22Rv1 (cell line): ENCODE measurements around the gene DLG5.

Source experiments
- CTCF ChIP-seq: fragments of 450-650 bp; IDR thresholded peaks from 2 replicates; pipeline ENCODE4 v1.5.1; 2017; ENCODE audit warnings: mild to moderate bottlenecking
- ZFX ChIP-seq: fragments of 450-650 bp; IDR thresholded peaks from 2 replicates; pipeline ENCODE4 v1.6.1; 2017; ENCODE audit warnings: antibody characterized with exemption, borderline replicate concordance

DNA sequence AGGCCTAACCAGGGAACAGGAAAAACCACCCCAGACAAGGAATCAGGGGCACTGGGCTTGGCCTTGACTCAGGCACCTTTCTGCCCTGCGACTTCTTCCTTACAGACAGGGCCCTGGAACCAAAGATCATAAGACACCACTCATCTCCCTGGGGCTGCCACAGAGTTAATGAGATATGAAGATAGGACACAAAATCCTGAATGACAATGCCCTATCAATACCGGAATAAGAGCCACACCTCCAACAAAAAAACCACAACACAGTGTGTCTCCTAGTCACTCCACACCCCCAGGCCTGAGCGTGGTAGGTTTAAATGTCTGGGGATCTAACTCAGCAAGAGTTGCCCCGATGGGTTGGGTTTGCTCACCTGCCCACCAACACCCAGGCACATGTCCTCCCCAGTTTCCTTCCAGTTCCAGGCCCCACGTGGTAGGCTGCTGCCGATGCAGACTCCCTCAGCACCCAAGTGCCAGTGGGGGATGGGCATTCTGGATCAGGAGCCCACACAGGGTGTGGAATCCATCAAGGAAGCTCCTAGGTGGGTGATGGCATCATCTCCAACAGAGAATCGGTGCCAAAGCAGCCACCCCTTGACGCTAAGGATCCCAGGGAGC, 3.9 kb downstream of the DLG5 start:
- no peak for TF ChIP-seq CTCF
- TF ChIP-seq ZFX: no peak
